Adrenal gland (tissue), 5 donors: ENCODE results near the gene AQP10.

Experiments used
- POLR2A ChIP-seq, 2 donors: fragments of 450-650 bp; IDR thresholded peaks; one replicate each; pipeline ENCODE4 v1.6.1; 2017; ENCODE audit warnings: antibody characterized with exemption in 2 of 2, mild to moderate bottlenecking in 2 of 2, moderate library complexity in 1 of 2
- TF ChIP-seq, protein P1 (sequence below), 6 experiments: fragments of 450-650 bp in 4 of 6; fragments of 200-600 bp in 2 of 6; sonication (generic) in 1 of 6; IDR thresholded peaks; 1 replicate in 5 of 6; 2 replicates in 1 of 6; pipeline versions ENCODE4 v1.5.1 to v1.8.0; 2016 to 2021; ENCODE audit warnings: antibody characterized with exemption in 6 of 6, mild to moderate bottlenecking in 2 of 6, moderate library complexity in 1 of 6
- donor health status: DM: no; HTN: no; CAD: no.

DNA sequence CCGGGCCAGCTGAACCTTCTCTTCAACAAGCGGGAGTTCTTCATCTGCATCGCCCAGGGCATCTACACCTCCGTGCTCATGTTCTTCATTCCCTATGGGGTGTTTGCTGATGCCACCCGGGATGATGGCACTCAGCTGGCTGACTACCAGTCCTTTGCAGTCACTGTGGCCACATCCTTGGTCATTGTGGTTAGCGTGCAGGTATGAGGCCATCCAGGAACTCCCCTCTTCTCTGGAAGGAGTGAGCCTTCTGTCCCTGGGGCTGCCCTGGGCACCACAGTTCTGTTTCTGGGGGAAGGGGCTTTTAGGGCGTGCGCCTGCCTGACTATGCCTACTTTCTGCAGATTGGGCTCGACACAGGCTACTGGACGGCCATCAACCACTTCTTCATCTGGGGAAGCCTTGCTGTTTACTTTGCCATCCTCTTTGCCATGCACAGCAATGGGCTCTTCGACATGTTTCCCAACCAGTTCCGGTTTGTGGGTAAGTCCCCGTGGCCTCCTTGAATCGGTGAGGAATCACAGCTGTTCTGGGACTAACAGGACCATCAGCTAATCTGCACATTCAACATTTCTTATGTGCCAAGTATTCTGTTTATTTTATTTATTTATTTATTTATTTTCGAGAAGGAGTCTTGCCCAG is 25.5 kb downstream of the AQP10 start:
- TF ChIP-seq, protein P1, sequence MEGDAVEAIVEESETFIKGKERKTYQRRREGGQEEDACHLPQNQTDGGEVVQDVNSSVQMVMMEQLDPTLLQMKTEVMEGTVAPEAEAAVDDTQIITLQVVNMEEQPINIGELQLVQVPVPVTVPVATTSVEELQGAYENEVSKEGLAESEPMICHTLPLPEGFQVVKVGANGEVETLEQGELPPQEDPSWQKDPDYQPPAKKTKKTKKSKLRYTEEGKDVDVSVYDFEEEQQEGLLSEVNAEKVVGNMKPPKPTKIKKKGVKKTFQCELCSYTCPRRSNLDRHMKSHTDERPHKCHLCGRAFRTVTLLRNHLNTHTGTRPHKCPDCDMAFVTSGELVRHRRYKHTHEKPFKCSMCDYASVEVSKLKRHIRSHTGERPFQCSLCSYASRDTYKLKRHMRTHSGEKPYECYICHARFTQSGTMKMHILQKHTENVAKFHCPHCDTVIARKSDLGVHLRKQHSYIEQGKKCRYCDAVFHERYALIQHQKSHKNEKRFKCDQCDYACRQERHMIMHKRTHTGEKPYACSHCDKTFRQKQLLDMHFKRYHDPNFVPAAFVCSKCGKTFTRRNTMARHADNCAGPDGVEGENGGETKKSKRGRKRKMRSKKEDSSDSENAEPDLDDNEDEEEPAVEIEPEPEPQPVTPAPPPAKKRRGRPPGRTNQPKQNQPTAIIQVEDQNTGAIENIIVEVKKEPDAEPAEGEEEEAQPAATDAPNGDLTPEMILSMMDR (IDR thresholded peaks at IDR 0.05), result no peak
- no peak for TF ChIP-seq POLR2A (IDR thresholded peaks at IDR 0.05)
